Endothelial cell of umbilical vein (primary cell): ENCODE data around the gene LARP1B. TPM values are rescaled to one million over a fixed set of nuclear protein-coding genes. Genes with fewer than 3 reads are reported as not detected.

Source experiments
- BruUV-seq: library from RNA; stranded (reverse); fragments of 400-500 nt; replicated peaks from 2 replicates; lab custom pipeline; 2021; lab: Mats Ljungman, UMichigan
- CTCF ChIA-PET: fragments of 300-600, 350-600 bp; sonication (Branson Sonifier 250); formaldehyde crosslinking; loops from one replicate; lab custom pipeline; 2021; ENCODE audit warnings: antibody characterized with exemption, inconsistent platforms; lab: Charles Lee
- POLR2A ChIA-PET: fragments of 300-600, 350-600 bp; sonication (Branson Sonifier 250); formaldehyde crosslinking; loops from one replicate; lab custom pipeline; 2021; ENCODE audit warnings: antibody characterized with exemption, inconsistent platforms; lab: Charles Lee
- DNase-seq: peaks from one replicate; pipeline ENCODE4 v3.0.0-alpha.2; 2011; ENCODE audit warnings: low read depth, low spot score
- FAIRE-seq: peaks from 2 replicates; lab custom pipeline; 2011; peaks lifted over from hg19 to GRCh38; lab: Jason Lieb, UNC
- H2AFZ ChIP-seq: 2 replicates; pipeline ENCODE4 v1.6.0; 2012; ENCODE audit warnings: low read depth, low read length, control low read depth, inconsistent platforms
- H3K27ac ChIP-seq: 2 replicates; pipeline ENCODE4 v1.5.1; 2011; ENCODE audit warnings: low read depth, mild to moderate bottlenecking, control low read depth, low read length, moderate library complexity; ENCODE audit not compliant: insufficient read depth
- H3K27me3 ChIP-seq, 2 experiments: 2 replicates each; pipeline versions ENCODE4 v1.6.0 to v1.6.1; 2011; ENCODE audit warnings: low read length in 2 of 2, mixed read lengths in 1 of 2; ENCODE audit not compliant: control insufficient read depth in 2 of 2, insufficient read depth in 2 of 2
- H3K36me3 ChIP-seq, 2 experiments: 2 replicates in 1 of 2; 3 replicates in 1 of 2; pipeline ENCODE4 v1.5.1; 2011; ENCODE audit warnings: low read length in 2 of 2, mild to moderate bottlenecking in 1 of 2, moderate library complexity in 1 of 2; ENCODE audit not compliant: control insufficient read depth in 2 of 2, insufficient read depth in 2 of 2; ENCODE audit errors: extremely low read depth in 1 of 2
- H3K4me1 ChIP-seq: 3 replicates; pipeline ENCODE4 v1.5.1; 2011; ENCODE audit warnings: mild to moderate bottlenecking, low read length; ENCODE audit not compliant: control insufficient read depth, insufficient read depth; ENCODE audit errors: extremely low read depth
- H3K4me2 ChIP-seq: 2 replicates; pipeline ENCODE4 v1.6.1; 2011; ENCODE audit warnings: low read length, control low read depth, mixed read lengths; ENCODE audit not compliant: insufficient read depth
- H3K4me3 ChIP-seq, 3 experiments: fragments of 200-600 bp in 1 of 3; sonication (generic), shearing (Covaris generic) in 1 of 3; replicated peaks in 1 of 3; 2 replicates each; pipeline ENCODE4 v1.5.1; 2011 to 2016; ENCODE audit warnings: control low read depth in 3 of 3, low read length in 3 of 3, mild to moderate bottlenecking in 2 of 3, inconsistent platforms in 1 of 3, low read depth in 1 of 3, moderate library complexity in 1 of 3; ENCODE audit not compliant: insufficient read depth in 1 of 3
- H3K79me2 ChIP-seq: 2 replicates; pipeline ENCODE4 v1.6.0; 2012; ENCODE audit warnings: low read length, inconsistent platforms; ENCODE audit not compliant: control insufficient read depth, insufficient read depth
- H3K9ac ChIP-seq: replicated peaks from 2 replicates; pipeline ENCODE3; 2011; ENCODE audit warnings: low read length, control low read depth; ENCODE audit not compliant: insufficient read depth; ENCODE audit errors: extremely low read depth
- H3K9me1 ChIP-seq: replicated peaks from 3 replicates; pipeline ENCODE4 v1.6.0; 2011; ENCODE audit warnings: mild to moderate bottlenecking, low read length; ENCODE audit not compliant: control insufficient read depth, insufficient read depth; ENCODE audit errors: extremely low read depth
- H3K9me3 ChIP-seq: replicated peaks from 2 replicates; pipeline ENCODE4 v1.5.1; 2012; ENCODE audit warnings: low read length, inconsistent platforms; ENCODE audit not compliant: control insufficient read depth, insufficient read depth
- H4K20me1 ChIP-seq: replicated peaks from 2 replicates; pipeline ENCODE3; 2011; ENCODE audit warnings: mild to moderate bottlenecking, low read length; ENCODE audit not compliant: control insufficient read depth, insufficient read depth; ENCODE audit errors: extremely low read depth
- CTCF ChIP-seq, 2 donors: IDR thresholded peaks; 1 replicate in 1 of 2; 2 replicates in 1 of 2; pipeline ENCODE4 v1.5.1; 2011; ENCODE audit warnings: low read length in 2 of 2, mild to moderate bottlenecking in 2 of 2, moderate library complexity in 2 of 2, control low read depth in 1 of 2, inconsistent platforms in 1 of 2, low read depth in 1 of 2; ENCODE audit not compliant: insufficient read depth in 1 of 2; ENCODE audit errors: extremely low read depth in 1 of 2
- GATA2 ChIP-seq: IDR thresholded peaks from 2 replicates; pipeline ENCODE4 v1.7.0; 2011; ENCODE audit warnings: low read depth, mild to moderate bottlenecking, moderate library complexity, mixed read lengths, low read length; ENCODE audit not compliant: insufficient read length, insufficient read depth
- MAX ChIP-seq: IDR thresholded peaks from 2 replicates; pipeline ENCODE4 v1.6.1; 2011; ENCODE audit not compliant: insufficient read depth, insufficient read length
- MYC ChIP-seq: IDR thresholded peaks from one replicate; pipeline ENCODE4 v1.6.1; 2011; ENCODE audit warnings: mild to moderate bottlenecking, low read depth, low read length
- POLR2AphosphoS5 ChIP-seq: IDR thresholded peaks from 2 replicates; pipeline ENCODE4 v1.6.1; 2012; ENCODE audit warnings: low read depth, mild to moderate bottlenecking, control low read depth, low read length, moderate library complexity; ENCODE audit not compliant: insufficient read depth
- dilution Hi-C: fragments of 300-500 bp; cut with MboI; formaldehyde crosslinking; loops from one replicate; pipeline ENCODE4 v1.15.0; 2019; ENCODE audit warnings: low sequenced_read_pairs; ENCODE audit not compliant: extremely low pct_ligation_motif_present
- intact Hi-C: fragments of 100-400 bp; cut with micrococcal nuclease; formaldehyde crosslinking; loops from one replicate; pipeline ENCODE4 v1.10.0; 2022
- polyA plus RNA-seq, 4 experiments: library from polyadenylated mRNA; depleted of rRNA in 3 of 4; stranded (reverse) in 3 of 4; unstranded in 1 of 4; fragments of >200 nt; gene quantifications; 2 replicates each; pipeline versions ENCODE4 v1.2.1 to v1.2.3, GENCODE V29; 2011 to 2012; ENCODE audit warnings: missing spikeins in 1 of 4
- total RNA-seq: library from RNA; stranded (reverse); gene quantifications from 2 replicates; pipeline ENCODE4 v1.2.3, GENCODE V29; 2021

Gene LARP1B
- total and polyA plus RNA-seq, 2 donors (not counting 3 experiments of a cell fraction or from before 2014, with no cell fraction given): 7.3 to 28.8 TPM

- Histone ChIP-seq H3K27me3 (no peaks in the 10 kb centered on the region), H3K9ac (no peak overlapping the region), H3K27ac (no peak overlapping the region), H4K20me1 (no peaks in the 10 kb centered on the region), H2AFZ (no peak overlapping the region), H3K4me3 (no peak overlapping the region), H3K4me2 (no peak overlapping the region), H3K9me3 (no peaks in the 10 kb centered on the region), H3K36me3 (no peaks in the 10 kb centered on the region), H3K9me1 (no peaks in the 10 kb centered on the region), H3K4me1 (no peaks in the 10 kb centered on the region), H3K79me2 (no peaks in the 10 kb centered on the region)
- CTCF ChIA-PET: interaction anchor here (1.5 kb wide), 1 partner anchor 160 kb away, joined by 5 read pairs; no protein-coding TSS in a partner anchor
- no TSS peak for BruUV-seq
- POLR2A ChIA-PET: no interaction called here
- dilution Hi-C loops (no loop called here), intact Hi-C loops (loop anchor here (10.0 kb wide), 1 partner anchor 264 kb away; the partner anchor contains the start of genes ABHD18 and MFSD8)
- DNase-seq (no peak), FAIRE-seq (no peak)
- TF ChIP-seq GATA2 (no peak), MAX (no peak), POLR2AphosphoS5 (no peak), CTCF (IDR thresholded peaks at IDR 0.05; ENCODE audit: extremely low read depth in 1 of 2, insufficient read depth in 1 of 2, low read depth in 1 of 2, low read length in 2 of 2) (no peak), MYC (no peak)
Observed at GRCh38 chr4:128228845-128229795, 168.0 kb downstream of the LARP1B start.
